CD4-positive, alpha-beta T cell (primary cell): ENCODE results near the gene CORT. TPM values are rescaled to one million over a fixed set of nuclear protein-coding genes. Genes with fewer than 3 reads are reported as not detected.

Source experiments
- ATAC-seq: fragments of 200-7000 bp; cut with Tn5 transposase; one replicate; pipeline ENCODE4 v1.10.0; 2022; ENCODE audit warnings: mild to moderate bottlenecking; ENCODE audit not compliant: poor library complexity
- CTCF ChIA-PET: fragments of 350-600 bp; sonication (Branson Sonifier 250); formaldehyde crosslinking; loops from one replicate; lab custom pipeline; 2021; ENCODE audit warnings: antibody characterized with exemption, inconsistent platforms; lab: Charles Lee
- POLR2A ChIA-PET: fragments of 350-600 bp; sonication (Branson Sonifier 250); formaldehyde crosslinking; loops from one replicate; lab custom pipeline; 2021; ENCODE audit warnings: antibody characterized with exemption, inconsistent platforms; lab: Charles Lee
- DNase-seq, 14 experiments: peaks; one replicate each; pipeline ENCODE4 v3.0.0-alpha.2; 2013 to 2020; ENCODE audit warnings: mixed read lengths in 2 of 14
- H3K27ac ChIP-seq, 2 donors: one replicate each; pipeline versions ENCODE4 v1.5.1 to v1.7.0; 2013; ENCODE audit warnings: low read length in 2 of 2, low read depth in 1 of 2, mild to moderate bottlenecking in 1 of 2
- H3K27me3 ChIP-seq, 2 experiments: 1 replicate in 1 of 2; 2 replicates in 1 of 2; pipeline versions ENCODE4 v1.6.1 to v1.7.0; 2013; ENCODE audit warnings: low read length in 2 of 2, control low read depth in 1 of 2, mild to moderate bottlenecking in 1 of 2, moderate library complexity in 1 of 2; ENCODE audit not compliant: insufficient read depth in 2 of 2, control insufficient read depth in 1 of 2
- H3K36me3 ChIP-seq: one replicate; pipeline ENCODE4 v1.6.1; 2013; ENCODE audit warnings: low read length, control low read depth; ENCODE audit not compliant: insufficient read depth
- H3K4me1 ChIP-seq: one replicate; pipeline ENCODE4 v1.6.1; 2013; ENCODE audit warnings: low read length, control low read depth; ENCODE audit not compliant: insufficient read depth
- H3K4me3 ChIP-seq: one replicate; pipeline ENCODE4 v1.5.1; 2013; ENCODE audit warnings: mild to moderate bottlenecking, low read length, moderate library complexity
- H3K9me3 ChIP-seq, 2 experiments: 1 replicate in 1 of 2; 2 replicates in 1 of 2; pipeline versions ENCODE4 v1.6.1 to v1.7.0; 2013; ENCODE audit warnings: low read length in 2 of 2, mild to moderate bottlenecking in 2 of 2, control low read depth in 1 of 2, moderate library complexity in 1 of 2; ENCODE audit not compliant: control insufficient read depth in 1 of 2, insufficient read depth in 1 of 2
- H3K27ac Mint-ChIP-seq: one replicate; pipeline ENCODE4 v1.8.0; 2020; ENCODE audit warnings: mixed read lengths
- H3K27me3 Mint-ChIP-seq: one replicate; pipeline ENCODE4 v1.8.0; 2021; ENCODE audit warnings: mixed read lengths
- H3K36me3 Mint-ChIP-seq: one replicate; pipeline ENCODE4 v1.8.0; 2021; ENCODE audit warnings: low read depth, mixed read lengths
- H3K4me1 Mint-ChIP-seq: one replicate; pipeline ENCODE4 v1.8.0; 2021; ENCODE audit warnings: low read depth, mixed read lengths
- H3K4me3 Mint-ChIP-seq: one replicate; pipeline ENCODE4 v1.8.0; 2020; ENCODE audit warnings: mild to moderate bottlenecking, mixed read lengths
- H3K9me3 Mint-ChIP-seq: one replicate; pipeline ENCODE4 v1.8.0; 2020; ENCODE audit warnings: mixed read lengths
- intact Hi-C, 2 experiments: fragments of 100-400 bp; cut with DNase I in 1 of 2; cut with micrococcal nuclease in 1 of 2; formaldehyde crosslinking; loops; one replicate each; pipeline versions ENCODE4 v1.15.1 to v1.9.0; 2023 to 2025; cut with DNase I, micrococcal nuclease
- total RNA-seq, 174 experiments: library from RNA in 2 of 174; stranded (reverse) in 2 of 174; gene quantifications; one replicate each; pipeline ENCODE4 v1.2.3 and lab custom pipeline; 2021 to 2026
- TF ChIP-seq, protein P1 (sequence below): fragments of 200-600 bp; IDR thresholded peaks from one replicate; pipeline ENCODE4 v1.8.0; 2022; ENCODE audit warnings: antibody characterized with exemption, mild to moderate bottlenecking

Gene CORT
- total RNA-seq, 2 experiments from 2014 or later = 0.25 TPM; not detected in 1

- no peaks in the 10 kb centered on the region for H3K27me3 Mint-ChIP-seq
- intact Hi-C loops = loop anchor here in 1 of 2 experiments (5.0 kb wide), 1 partner anchor 806 kb away; no protein-coding TSS in a partner anchor
- H3K4me3 Mint-ChIP-seq = peak overlapping the region; percentile 56
- H3K9me3 Mint-ChIP-seq = no peaks in the 10 kb centered on the region
- no peak for ATAC-seq
- ChIA-PET CTCF (interaction anchor here (1.7 kb wide), 1 partner anchor 62 kb away, joined by 5 read pairs; no protein-coding TSS in a partner anchor), POLR2A (no interaction called here)
- no peak for DNase-seq
- no peak overlapping the region for H3K27ac ChIP-seq
- no peaks in the 10 kb centered on the region for H3K27me3 ChIP-seq
- peaks cover 22% of the 10 kb centered on the region for H3K4me1 ChIP-seq
- H3K36me3 Mint-ChIP-seq = peaks cover 6% of the 10 kb centered on the region
- H3K36me3 ChIP-seq = no peaks in the 10 kb centered on the region
- TF ChIP-seq, protein P1, sequence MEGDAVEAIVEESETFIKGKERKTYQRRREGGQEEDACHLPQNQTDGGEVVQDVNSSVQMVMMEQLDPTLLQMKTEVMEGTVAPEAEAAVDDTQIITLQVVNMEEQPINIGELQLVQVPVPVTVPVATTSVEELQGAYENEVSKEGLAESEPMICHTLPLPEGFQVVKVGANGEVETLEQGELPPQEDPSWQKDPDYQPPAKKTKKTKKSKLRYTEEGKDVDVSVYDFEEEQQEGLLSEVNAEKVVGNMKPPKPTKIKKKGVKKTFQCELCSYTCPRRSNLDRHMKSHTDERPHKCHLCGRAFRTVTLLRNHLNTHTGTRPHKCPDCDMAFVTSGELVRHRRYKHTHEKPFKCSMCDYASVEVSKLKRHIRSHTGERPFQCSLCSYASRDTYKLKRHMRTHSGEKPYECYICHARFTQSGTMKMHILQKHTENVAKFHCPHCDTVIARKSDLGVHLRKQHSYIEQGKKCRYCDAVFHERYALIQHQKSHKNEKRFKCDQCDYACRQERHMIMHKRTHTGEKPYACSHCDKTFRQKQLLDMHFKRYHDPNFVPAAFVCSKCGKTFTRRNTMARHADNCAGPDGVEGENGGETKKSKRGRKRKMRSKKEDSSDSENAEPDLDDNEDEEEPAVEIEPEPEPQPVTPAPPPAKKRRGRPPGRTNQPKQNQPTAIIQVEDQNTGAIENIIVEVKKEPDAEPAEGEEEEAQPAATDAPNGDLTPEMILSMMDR = no peak
- H3K27ac Mint-ChIP-seq = peak overlapping the region; percentile 24
- H3K4me3 ChIP-seq = no peak overlapping the region
- H3K9me3 ChIP-seq = no peaks in the 10 kb centered on the region
- peaks cover 20% of the 10 kb centered on the region for H3K4me1 Mint-ChIP-seq
Measured at GRCh38 chr1:10432910-10433700, 16.7 kb upstream of the CORT start.

GRCh38 chr1:10433790-10434189, 16.0 kb upstream of the CORT start:
- Histone ChIP-seq H3K27ac (no peak overlapping the region), H3K9me3 (no peaks in the 10 kb centered on the region), H3K27me3 (no peaks in the 10 kb centered on the region), H3K36me3 (no peaks in the 10 kb centered on the region), H3K4me1 (peaks cover 17% of the 10 kb centered on the region), H3K4me3 (no peak overlapping the region)
- peaks cover 18% of the 10 kb centered on the region for H3K4me1 Mint-ChIP-seq
- peaks cover 6% of the 10 kb centered on the region for H3K36me3 Mint-ChIP-seq
- ATAC-seq (no peak), DNase-seq (no peak)
- POLR2A ChIA-PET = interaction anchor here (1.2 kb wide), 1 partner anchor 32 kb away, joined by 3 read pairs; no protein-coding TSS in a partner anchor
- peak overlapping the region; percentile 30 for H3K4me3 Mint-ChIP-seq
- TF ChIP-seq, protein P1 = no peak
- intact Hi-C loops = loop anchor here in 1 of 2 experiments (5.0 kb wide), 1 partner anchor 806 kb away; no protein-coding TSS in a partner anchor
- H3K27ac Mint-ChIP-seq = peak overlapping the region; percentile 24
- H3K27me3 Mint-ChIP-seq = no peaks in the 10 kb centered on the region
- CTCF ChIA-PET = interaction anchor here (1.7 kb wide), 1 partner anchor 61 kb away, joined by 5 read pairs; no protein-coding TSS in a partner anchor
- no peaks in the 10 kb centered on the region for H3K9me3 Mint-ChIP-seq

DNA sequence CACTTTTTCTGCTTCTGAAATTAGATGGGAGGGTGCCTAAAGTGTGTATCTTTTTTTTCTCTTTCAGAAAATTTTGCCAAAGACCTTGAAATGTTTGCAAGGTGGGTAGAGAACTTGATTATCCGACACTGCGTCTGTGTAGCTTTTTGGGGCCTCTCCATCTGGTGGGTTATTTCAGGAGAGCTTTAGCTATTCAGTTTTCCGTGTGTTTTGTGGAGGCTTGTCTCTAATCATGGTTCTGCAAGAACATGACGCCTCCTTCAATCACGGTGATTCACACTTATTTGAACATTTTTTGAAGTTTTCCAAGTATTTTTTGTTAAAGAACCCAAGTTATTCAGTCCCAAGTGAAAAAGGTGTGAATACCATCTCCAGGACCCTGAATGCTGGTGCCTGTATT, 15.2 kb upstream of the CORT start:
- intact Hi-C loops = loop anchor here in 1 of 2 experiments (5.0 kb wide), 1 partner anchor 807 kb away; no protein-coding TSS in a partner anchor

More for the DNA sequence above, 15.2 kb upstream of the CORT start:
- ChIA-PET POLR2A (interaction anchor here (1.2 kb wide), 1 partner anchor 31 kb away, joined by 3 read pairs; no protein-coding TSS in a partner anchor), CTCF (no interaction called here)
- ATAC-seq (no peak), DNase-seq (no peak)
- Mint-ChIP-seq H3K27me3 (no peaks in the 10 kb centered on the region), H3K9me3 (no peaks in the 10 kb centered on the region), H3K4me3 (no peak overlapping the region), H3K27ac (no peak overlapping the region), H3K36me3 (peaks cover 6% of the 10 kb centered on the region), H3K4me1 (peaks cover 17% of the 10 kb centered on the region)
- Histone ChIP-seq H3K36me3 (no peaks in the 10 kb centered on the region), H3K27me3 (no peaks in the 10 kb centered on the region), H3K27ac (no peak overlapping the region), H3K9me3 (no peaks in the 10 kb centered on the region), H3K4me1 (peaks cover 15% of the 10 kb centered on the region), H3K4me3 (no peak overlapping the region)
- TF ChIP-seq, protein P1 = no peak
